K562 (cell line): Measurements from ENCODE around the gene RCBTB1. TPM values are rescaled to one million over a fixed set of nuclear protein-coding genes. Genes with fewer than 3 reads are reported as not detected.

Experiments used
- ATAC-seq: fragments of 200-7000 bp; cut with Tn5 transposase; 3 replicates; pipeline ENCODE4 v1.9.1; 2020; ENCODE audit warnings: moderate library complexity
- BruUV-seq: library from RNA; stranded (reverse); fragments of 400-500 nt; replicated peaks from 2 replicates; lab custom pipeline; 2021; lab: Mats Ljungman, UMichigan
- CTCF ChIA-PET: fragments of 300-600 bp; formaldehyde crosslinking; extraction: SDS; loops from one replicate; lab custom pipeline; 2021; ENCODE audit warnings: low intra/inter-chr PET ratio; lab: Yijun Ruan, JAX
- POLR2A ChIA-PET: fragments of 300-600, 350-650 bp; sonication (Branson Sonifier 250); formaldehyde crosslinking; extraction: SDS; loops from one replicate; lab custom pipeline; 2021; ENCODE audit warnings: antibody characterized with exemption, inconsistent platforms; lab: Yijun Ruan, JAX
- DNase-seq, 4 experiments: peaks; one replicate each; pipeline versions ENCODE4 v3.0.0 to v3.0.0-alpha.2; 2011 to 2018; ENCODE audit warnings: low spot score in 3 of 4, mixed read lengths in 3 of 4; ENCODE audit errors: extremely low read depth in 1 of 4
- FAIRE-seq: peaks from 2 replicates; lab custom pipeline; 2011; peaks lifted over from hg19 to GRCh38; lab: Jason Lieb, UNC
- H2AFZ ChIP-seq: 2 replicates; pipeline ENCODE4 v1.6.0; 2011; ENCODE audit warnings: low read depth, low read length, control low read depth, inconsistent platforms
- H3K27ac ChIP-seq: fragments of 200-600 bp; 3 replicates; pipeline ENCODE4 v1.8.0; 2011; ENCODE audit warnings: low read depth, mild to moderate bottlenecking, control low read depth, inconsistent platforms, low read length, moderate library complexity, mixed read lengths; ENCODE audit errors: extremely low read depth
- H3K27me3 ChIP-seq, 2 experiments: fragments of 300-600 bp in 1 of 2; 2 replicates in 1 of 2; 3 replicates in 1 of 2; pipeline versions ENCODE4 v1.6.0 to v1.8.0; 2011; ENCODE audit warnings: inconsistent platforms in 2 of 2, low read length in 2 of 2, mild to moderate bottlenecking in 1 of 2, mixed read lengths in 1 of 2, moderate library complexity in 1 of 2; ENCODE audit not compliant: control insufficient read depth in 2 of 2, insufficient read depth in 2 of 2
- H3K36me3 ChIP-seq: fragments of 300-600 bp; 3 replicates; pipeline ENCODE4 v1.8.0; 2011; ENCODE audit warnings: mild to moderate bottlenecking, low read length, inconsistent platforms; ENCODE audit not compliant: control insufficient read depth, insufficient read depth
- H3K4me1 ChIP-seq, 2 experiments: fragments of 200-600 bp in 1 of 2; replicated peaks in 1 of 2; 2 replicates in 1 of 2; 3 replicates in 1 of 2; pipeline versions ENCODE4 v1.5.1 to v1.8.0; 2011; ENCODE audit warnings: inconsistent platforms in 2 of 2, low read length in 2 of 2, mild to moderate bottlenecking in 1 of 2, mixed read lengths in 1 of 2, moderate library complexity in 1 of 2; ENCODE audit not compliant: control insufficient read depth in 2 of 2, insufficient read depth in 2 of 2
- H3K4me2 ChIP-seq: 2 replicates; pipeline ENCODE4 v1.6.1; 2011; ENCODE audit warnings: low read length, control low read depth, inconsistent platforms, mixed read lengths; ENCODE audit not compliant: insufficient read depth
- H3K4me3 ChIP-seq: fragments of 200-600 bp; sonication (generic), shearing (Covaris generic); 2 replicates; pipeline ENCODE4 v1.5.1; 2016; ENCODE audit warnings: control low read depth, inconsistent platforms
- H3K79me2 ChIP-seq: fragments of 200-600 bp; 3 replicates; pipeline ENCODE4 v1.8.0; 2011; ENCODE audit warnings: low read length, inconsistent platforms; ENCODE audit not compliant: control insufficient read depth, insufficient read depth
- H3K9ac ChIP-seq, 2 experiments: 2 replicates each; pipeline versions ENCODE4 v1.6.0 to v1.6.1; 2011; ENCODE audit warnings: low read depth in 2 of 2, low read length in 2 of 2, control low read depth in 1 of 2, inconsistent platforms in 1 of 2, mild to moderate bottlenecking in 1 of 2, mixed read lengths in 1 of 2; ENCODE audit not compliant: insufficient read depth in 1 of 2
- H3K9me1 ChIP-seq: one replicate; pipeline ENCODE4 v1.6.0; 2011; ENCODE audit warnings: inconsistent platforms, mild to moderate bottlenecking, low read length, moderate library complexity; ENCODE audit not compliant: control insufficient read depth, insufficient read depth
- H3K9me3 ChIP-seq: replicated peaks from 2 replicates; pipeline ENCODE4 v1.5.1; 2011; ENCODE audit warnings: low read depth, low read length, inconsistent platforms; ENCODE audit not compliant: control insufficient read depth, insufficient read depth
- H4K20me1 ChIP-seq: replicated peaks from 2 replicates; pipeline ENCODE4 v1.6.1; 2011; ENCODE audit warnings: low read length, inconsistent platforms, mixed read lengths; ENCODE audit not compliant: control insufficient read depth, insufficient read depth
- FOSL1 ChIP-seq: fragments of 200-800 bp; sonication (Bioruptor generic); conservative IDR thresholded peaks from 2 replicates; pipeline ENCODE4 v1.6.1; 2016; ENCODE audit warnings: missing genetic modification characterization, missing compliant biosample characterization
- HNRNPK ChIP-seq: fragments of 200-400 bp; formaldehyde crosslinking; IDR thresholded peaks from one replicate; pipeline ENCODE4 v1.6.1; 2018; ENCODE audit warnings: mild to moderate bottlenecking, low read depth, low read length; ENCODE audit not compliant: poor library complexity, severe bottlenecking
- NCOA4 ChIP-seq: fragments of 450-650 bp; IDR thresholded peaks from 2 replicates; pipeline ENCODE4 v1.6.1; 2018; ENCODE audit warnings: mild to moderate bottlenecking; ENCODE audit not compliant: partially characterized antibody
- WGBS: fragments of 100-300 bp; shearing (Covaris generic); methylation state at CpG from one replicate; pipeline ENCODE4 v1.1.6; 2016; ENCODE audit warnings: low coverage, mixed read lengths; ENCODE audit not compliant: insufficient coverage; ENCODE audit errors: missing lambda C conversion rate; 5-methylcytosine and 5-hydroxymethylcytosine counted together
- in situ Hi-C: fragments of 300-500 bp; cut with MboI; formaldehyde crosslinking; loops from 4 replicates; pipeline ENCODE4 v1.15.0; 2018; ENCODE audit warnings: inconsistent platforms, mixed read lengths
- intact Hi-C: fragments of 100-400 bp; cut with micrococcal nuclease; formaldehyde crosslinking; loops from 2 replicates; pipeline ENCODE4 v1.14.2; 2022
- polyA plus RNA-seq, 8 experiments: library from polyadenylated mRNA; depleted of rRNA in 4 of 8; stranded (reverse) in 5 of 8; unstranded in 3 of 8; fragments of >200 nt; fragmentation: Nextera tagmentation in 2 of 8; fragmentation: Illumina TruSeq in 1 of 8; extraction: Ambion mirVana in 2 of 8; extraction: Trizol in 1 of 8; gene quantifications; 2 replicates each; pipeline versions ENCODE4 v1.2.1 to v1.2.3, GENCODE V29; 2011 to 2014; ENCODE audit warnings: inconsistent platforms in 1 of 8, missing spikeins in 1 of 8
- total RNA-seq, 7 experiments: library from RNA; depleted of rRNA in 6 of 7; stranded (reverse); fragments of >200 nt in 6 of 7; fragmentation: Illumina TruSeq in 2 of 7; extraction: Trizol in 2 of 7; gene quantifications; 2 replicates each; pipeline versions ENCODE4 v1.2.1 to v1.2.3, GENCODE V29; 2011 to 2021; ENCODE audit warnings: low replicate concordance in 1 of 7
- TF ChIP-seq, protein P1 (sequence below): sonication (generic); formaldehyde crosslinking; IDR thresholded peaks from 2 replicates; pipeline ENCODE4 v1.8.0; 2022; ENCODE audit warnings: mild to moderate bottlenecking, missing genetic modification reagents

Gene RCBTB1
- total and polyA plus RNA-seq, 9 of the 15 experiments (the other 6 are each of a cell fraction or from before 2014, with no cell fraction given) = 4.0 to 11.3 (median 8.4) TPM

GRCh38 chr13:49527123-49527522 lies 58.2 kb downstream of the RCBTB1 start:
- no TSS peak for BruUV-seq
- no peak overlapping the region for H3K9ac ChIP-seq
- TF ChIP-seq, protein P1, sequence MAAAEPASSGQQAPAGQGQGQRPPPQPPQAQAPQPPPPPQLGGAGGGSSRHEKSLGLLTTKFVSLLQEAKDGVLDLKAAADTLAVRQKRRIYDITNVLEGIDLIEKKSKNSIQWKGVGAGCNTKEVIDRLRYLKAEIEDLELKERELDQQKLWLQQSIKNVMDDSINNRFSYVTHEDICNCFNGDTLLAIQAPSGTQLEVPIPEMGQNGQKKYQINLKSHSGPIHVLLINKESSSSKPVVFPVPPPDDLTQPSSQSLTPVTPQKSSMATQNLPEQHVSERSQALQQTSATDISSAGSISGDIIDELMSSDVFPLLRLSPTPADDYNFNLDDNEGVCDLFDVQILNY (CRISPR knock-in tag) = no peak
- TF ChIP-seq NCOA4 = no peak
- TF ChIP-seq HNRNPK = no peak
- TF ChIP-seq FOSL1 (tag) = no peak
- DNase-seq = no peak
- H3K9me3 ChIP-seq = no peaks in the 10 kb centered on the region
- ChIA-PET POLR2A (no interaction called here), CTCF (no interaction called here)
- 38% methylated on average over 2 of the region's 2 CpGs for WGBS
- no peaks in the 10 kb centered on the region for H3K27me3 ChIP-seq
- peaks cover 0 to 3% of the 10 kb centered on the region in 2 experiments; a peak in 2 of 5 replicates for H3K4me1 ChIP-seq
- FAIRE-seq = no peak
- intact Hi-C loops = no loop called here
- H3K27ac ChIP-seq = no peak overlapping the region
- no peak overlapping the region for H3K4me3 ChIP-seq
- H3K36me3 ChIP-seq = no peaks in the 10 kb centered on the region
- H4K20me1 ChIP-seq = no peaks in the 10 kb centered on the region
- no peaks in the 10 kb centered on the region for H3K9me1 ChIP-seq
- no peak overlapping the region for H2AFZ ChIP-seq
- in situ Hi-C loops = no loop called here
- no peaks in the 10 kb centered on the region for H3K79me2 ChIP-seq
- H3K4me2 ChIP-seq = no peak overlapping the region
- ATAC-seq = no peak
